HG02642 (cell line): ENCODE data around the gene LINGO4.
"Not testable (repeated sequence)": the region's sequence is repeated elsewhere in the genome, so short reads cannot be mapped to it uniquely, and the experiment has no call there.

Experiments
- ATAC-seq: cut with Tn5 transposase; IDR thresholded peaks from one replicate; pipeline ENCODE4 v1.9.1; 2021; ENCODE audit warnings: mild to moderate bottlenecking; ENCODE audit not compliant: unreplicated experiment, poor library complexity

The LINGO4 gene

DNA sequence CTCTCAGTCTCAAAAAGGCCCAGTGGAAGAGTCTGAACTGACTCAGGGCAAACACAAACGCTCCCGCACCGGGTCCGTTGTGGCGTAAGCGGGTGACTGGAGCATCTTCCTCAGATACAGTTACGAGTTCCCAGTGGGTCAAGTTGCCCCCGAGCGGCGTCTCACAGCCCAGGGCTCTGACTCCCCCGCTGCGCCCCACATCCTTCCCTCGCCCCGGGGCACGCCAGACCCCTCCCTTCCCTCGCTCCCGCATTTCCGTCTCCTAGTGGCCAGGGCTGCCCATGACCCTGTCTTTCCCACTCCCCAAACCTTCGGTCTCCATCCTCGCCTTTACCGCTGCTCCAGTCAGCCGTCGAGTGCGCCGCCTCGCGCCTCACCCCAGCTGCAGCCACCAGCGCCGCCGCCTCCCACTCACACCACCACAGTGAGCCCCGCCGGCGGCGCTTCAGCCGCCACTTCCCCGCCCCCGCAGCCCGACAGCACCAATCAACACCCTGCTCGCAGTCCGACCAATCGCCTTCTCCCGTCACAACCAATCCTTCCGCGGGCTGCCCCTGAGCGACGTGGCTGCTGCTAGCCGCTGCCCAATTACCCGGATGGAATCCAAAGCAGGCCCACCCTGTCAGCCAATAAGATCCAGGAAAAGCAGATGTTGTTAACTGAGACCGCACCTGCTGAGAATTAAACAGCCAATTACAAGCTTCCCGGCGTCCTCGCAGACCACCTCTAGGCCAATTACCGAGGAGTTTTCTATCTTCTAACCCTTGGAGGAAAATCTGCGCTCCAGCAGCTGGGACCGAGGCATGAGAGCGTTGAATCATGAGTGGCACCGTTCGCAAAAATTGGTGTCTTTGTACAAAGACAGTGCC, 14.9 kb downstream of the LINGO4 start, which contains the start of gene TDRKH:
Gene TDRKH (minus strand): TSS at position 430 of the 869 bp plus-strand sequence. CDS start 7,478 bp downstream, outside the sequence.
- ATAC-seq, result peak; percentile 96

DNA sequence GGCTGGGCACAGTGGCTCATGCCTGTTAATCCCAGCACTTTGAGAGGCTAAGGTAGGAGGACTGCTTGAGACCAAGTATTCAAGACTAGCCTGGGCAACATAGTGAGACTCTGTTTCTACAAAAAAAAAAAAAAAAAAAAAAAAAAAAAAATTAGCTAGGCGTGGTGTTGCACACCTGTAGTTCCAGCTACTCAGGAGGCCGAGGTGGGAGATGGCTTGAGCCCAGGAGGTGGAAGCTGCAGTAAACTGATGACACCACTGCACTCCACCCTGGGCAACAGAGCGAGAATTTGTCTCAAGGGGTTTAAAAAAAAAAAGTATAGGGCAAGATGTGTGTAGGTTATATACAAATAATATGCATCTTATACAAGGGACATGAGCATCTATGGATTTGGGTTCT, 17.5 kb downstream of the LINGO4 start:
- ATAC-seq, result no peak

DNA sequence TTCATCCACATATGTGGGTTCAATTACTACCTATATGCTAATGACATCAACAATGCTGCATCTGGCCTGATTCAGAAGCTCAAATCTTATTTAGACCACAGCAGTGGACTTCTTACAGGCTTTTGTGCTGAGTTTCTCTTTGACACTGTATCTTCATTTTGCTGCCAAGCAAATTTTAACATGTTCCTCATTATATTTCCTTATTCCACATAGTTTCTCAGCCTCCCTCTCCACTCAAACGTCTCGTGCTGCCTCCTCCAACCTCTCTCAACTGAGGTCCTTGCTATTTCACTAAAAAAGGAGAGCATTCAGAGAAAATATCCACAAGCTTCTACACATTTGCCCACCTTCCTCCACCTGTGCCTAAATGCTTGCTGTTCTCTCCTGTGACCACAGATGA, 21.4 kb downstream of the LINGO4 start:
- ATAC-seq, result no peak

DNA sequence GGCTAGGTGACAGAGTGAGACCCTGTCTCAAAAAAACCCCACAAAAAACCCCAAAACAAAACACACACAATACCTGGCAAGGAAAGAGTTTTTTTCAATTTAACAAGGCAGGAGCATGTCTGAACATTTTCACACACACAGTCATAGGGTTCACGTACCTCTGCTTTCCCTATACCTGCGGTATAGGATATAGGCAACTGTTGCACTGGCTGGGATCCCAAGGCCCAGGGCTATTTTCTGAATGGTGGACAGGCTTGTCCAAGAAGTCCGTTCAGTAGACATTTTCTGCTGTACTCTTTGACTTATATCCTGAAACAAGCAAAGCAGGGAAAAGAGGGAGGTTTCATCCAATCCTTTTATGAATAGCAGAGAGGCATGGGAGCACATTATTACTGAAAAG, 22.5 kb downstream of the LINGO4 start:
- ATAC-seq, result no peak

DNA sequence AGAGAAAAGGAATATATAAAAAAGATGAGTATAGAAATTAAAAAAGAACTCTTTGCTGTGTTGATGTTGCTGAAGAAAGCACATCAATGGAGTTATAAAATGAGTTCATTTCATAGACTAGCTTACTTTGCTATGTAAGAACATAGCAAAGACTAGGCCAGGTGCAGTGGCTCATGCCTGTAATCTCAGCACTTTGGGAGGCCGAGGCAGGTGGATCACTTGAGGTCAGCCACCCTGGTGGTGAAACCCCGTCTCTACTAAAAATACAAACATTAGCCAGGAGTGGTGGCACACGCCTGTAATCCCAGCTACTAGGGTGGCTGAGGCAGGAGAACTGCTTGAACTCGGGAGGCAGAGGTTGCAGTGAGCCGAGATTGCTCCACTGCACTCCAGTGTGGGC, 23.2 kb downstream of the LINGO4 start:
- not testable (repeated sequence) for ATAC-seq

DNA sequence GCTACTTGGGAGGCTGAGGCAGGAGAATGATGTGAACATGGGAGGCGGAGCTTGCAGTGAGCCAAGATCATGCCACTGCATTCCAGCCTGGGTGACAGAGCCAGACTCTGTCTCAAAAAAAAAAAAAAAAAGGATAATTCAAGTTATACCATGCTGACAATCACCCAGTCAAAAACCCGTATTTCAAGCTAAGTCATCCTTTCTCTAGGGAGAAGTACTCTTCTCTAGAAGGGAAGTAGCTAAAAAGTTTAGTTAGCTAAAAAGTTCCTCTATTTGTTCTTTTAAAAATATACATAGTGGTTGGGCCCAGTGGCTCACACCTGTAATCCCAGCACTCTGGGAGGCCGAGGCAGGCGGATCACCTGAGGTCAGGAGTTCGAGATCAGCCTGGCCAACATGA, 24.5 kb downstream of the LINGO4 start:
- not testable (repeated sequence) for ATAC-seq

DNA sequence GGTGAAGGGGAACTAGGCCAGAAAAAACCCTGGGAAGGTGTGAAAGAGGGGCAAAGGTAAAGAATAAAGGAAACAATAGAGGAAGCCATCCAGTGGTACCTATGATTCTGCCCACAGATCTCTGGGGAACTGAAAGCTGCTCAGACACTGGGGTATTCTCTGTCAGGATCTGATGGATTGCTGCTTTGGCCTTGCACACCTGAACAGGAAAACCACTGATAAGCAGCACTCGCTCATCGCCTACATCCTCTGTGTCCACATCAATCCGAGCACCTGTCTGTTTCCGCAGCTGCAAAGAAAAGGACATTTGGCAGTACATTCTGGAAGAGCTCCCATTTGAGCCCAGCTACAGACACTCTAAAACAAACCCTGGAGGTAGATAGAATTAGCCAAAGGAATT, 25.4 kb downstream of the LINGO4 start:
- no peak for ATAC-seq

DNA sequence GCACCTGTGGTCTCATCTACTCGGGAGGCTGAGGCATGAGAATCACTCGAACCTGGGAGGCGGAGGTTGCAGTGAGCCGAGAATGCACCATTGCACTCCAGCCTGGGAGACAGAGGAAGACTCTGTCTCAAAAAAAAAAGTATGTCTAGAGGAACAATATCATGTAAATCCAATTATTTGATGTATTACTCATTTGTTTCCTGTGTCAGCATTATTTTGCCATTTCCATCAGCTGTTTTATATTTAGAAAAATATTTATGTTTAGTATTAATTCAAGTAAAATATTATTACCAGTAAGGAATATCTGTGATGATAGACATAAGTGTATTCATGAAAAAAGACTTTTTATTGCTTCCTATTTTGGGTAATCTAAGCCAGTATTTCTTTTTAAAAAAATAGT, 27.9 kb downstream of the LINGO4 start:
- ATAC-seq, result no peak

DNA sequence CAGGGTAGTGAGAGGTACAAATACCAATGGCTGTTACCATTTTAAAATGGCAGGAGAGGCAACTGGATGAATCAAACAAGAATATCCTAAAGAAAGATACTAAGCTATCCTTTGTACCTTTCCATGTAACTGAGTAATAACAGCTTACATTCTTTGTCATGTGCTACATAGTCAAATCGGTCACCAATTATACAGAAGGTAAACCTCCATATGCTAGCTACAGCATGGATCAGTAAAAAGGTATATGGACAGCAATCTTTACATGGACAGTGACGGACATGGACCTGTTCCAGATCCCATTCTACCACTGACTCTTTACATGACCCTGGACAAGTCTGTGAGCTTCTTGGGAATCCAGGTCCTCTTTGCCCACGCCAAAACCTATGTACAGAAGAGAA, 28.6 kb downstream of the LINGO4 start:
- no peak for ATAC-seq

DNA sequence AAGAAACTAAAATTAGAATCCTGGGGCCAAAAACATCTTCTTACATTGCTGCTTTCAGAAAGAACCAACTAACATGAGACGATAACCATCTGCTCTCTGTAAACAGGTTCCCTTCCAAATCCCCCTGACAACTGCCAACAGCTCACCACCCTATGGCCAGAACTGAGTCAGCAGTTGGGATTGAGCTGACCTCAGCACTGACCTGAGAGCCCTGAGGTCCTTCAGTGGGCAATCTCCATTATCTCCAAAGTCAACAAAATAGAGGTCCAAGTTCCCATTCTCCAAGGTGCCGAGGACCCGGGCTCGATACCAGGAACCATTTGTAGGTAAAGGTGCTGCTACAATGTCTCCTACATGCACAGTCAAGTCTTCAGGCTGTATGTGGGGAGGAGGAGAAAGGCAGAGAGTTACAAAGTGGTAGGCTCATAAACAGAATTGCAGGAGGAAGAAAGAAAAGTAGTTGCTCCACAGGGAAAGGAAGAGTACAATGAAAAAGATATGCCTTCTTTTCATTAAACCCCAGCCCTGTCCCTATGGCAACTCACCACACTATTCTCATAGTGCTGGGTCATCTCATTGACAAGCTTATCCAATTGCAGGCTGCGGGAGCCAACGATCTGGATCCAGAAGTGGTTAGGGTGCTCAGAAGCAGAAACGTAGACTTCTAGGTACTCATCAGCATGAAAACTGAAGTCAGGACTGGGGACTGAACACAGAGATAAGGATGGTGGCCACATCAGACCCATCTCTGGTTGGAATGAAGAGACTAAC, 29.1 kb downstream of the LINGO4 start:
- no peak for ATAC-seq

DNA sequence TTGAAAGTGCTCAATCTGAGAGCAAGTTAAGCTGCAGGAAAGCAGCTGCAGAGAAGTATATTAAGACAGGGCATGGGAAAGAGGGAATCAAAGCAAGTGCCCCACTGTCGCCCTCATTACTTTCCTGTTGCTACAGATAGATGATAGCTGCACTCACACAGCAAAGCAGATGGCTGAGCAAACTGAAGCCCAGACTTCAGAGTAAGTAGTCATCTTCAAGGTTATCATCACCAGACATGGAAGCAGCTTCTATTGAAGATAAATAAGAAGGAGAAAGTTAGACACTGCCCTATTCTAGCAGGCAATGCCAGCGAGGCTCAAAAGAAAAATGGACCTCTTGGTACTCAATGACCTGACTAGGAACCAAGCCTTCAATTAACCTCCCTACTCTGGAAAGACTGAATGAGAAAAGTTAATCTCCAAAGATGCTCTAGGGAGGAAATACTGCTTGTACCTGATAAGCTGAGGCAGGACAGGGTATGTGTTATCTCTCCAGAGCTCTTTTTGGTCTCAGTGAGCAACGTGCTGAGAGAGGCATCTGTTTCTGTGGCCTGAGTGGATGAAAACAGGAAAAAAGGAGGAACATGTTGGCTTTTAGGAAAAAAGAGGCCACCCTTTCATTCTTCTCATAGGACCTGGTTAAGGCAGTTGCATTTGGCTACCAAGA, 30.8 kb downstream of the LINGO4 start:
- no peak for ATAC-seq

DNA sequence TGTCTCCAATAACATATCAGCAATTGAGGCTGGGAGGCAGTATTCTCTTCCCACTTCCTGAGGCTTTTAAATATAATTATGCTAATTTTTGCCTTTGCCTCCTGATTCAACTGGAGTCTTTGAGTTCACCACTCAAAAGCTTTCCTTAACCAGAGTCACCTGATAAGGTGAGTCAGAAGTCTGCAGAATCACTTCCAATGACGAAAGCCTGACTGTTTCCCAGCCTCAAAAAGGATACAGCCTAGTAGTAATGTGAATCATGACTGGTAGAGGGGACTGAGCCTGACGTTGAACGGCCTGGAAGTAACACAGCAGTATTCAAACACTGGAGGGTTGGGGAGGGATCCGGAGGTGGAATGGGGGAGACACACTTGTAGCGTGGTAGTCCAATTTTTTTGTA, 31.5 kb downstream of the LINGO4 start:
- ATAC-seq, result no peak

DNA sequence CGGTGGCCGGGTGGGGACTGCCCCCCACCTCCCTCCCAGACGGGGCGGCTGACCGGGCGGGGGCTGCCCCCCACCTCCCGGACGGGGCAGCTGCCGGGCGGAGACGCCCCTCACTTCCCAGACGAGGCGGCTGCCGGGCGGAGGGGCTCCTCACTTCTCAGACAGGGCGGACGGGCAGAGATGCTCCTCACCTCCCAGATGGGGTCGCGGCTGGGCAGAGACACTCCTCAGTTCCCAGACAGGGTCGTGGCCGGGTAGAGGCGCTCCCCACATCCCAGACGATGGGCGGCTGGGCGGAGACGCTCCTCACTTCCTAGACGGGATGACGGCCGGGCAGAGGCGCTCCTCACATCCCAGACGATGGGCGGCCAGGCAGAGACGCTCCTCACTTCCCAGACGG, 35.9 kb downstream of the LINGO4 start:
- not testable (repeated sequence) for ATAC-seq

DNA sequence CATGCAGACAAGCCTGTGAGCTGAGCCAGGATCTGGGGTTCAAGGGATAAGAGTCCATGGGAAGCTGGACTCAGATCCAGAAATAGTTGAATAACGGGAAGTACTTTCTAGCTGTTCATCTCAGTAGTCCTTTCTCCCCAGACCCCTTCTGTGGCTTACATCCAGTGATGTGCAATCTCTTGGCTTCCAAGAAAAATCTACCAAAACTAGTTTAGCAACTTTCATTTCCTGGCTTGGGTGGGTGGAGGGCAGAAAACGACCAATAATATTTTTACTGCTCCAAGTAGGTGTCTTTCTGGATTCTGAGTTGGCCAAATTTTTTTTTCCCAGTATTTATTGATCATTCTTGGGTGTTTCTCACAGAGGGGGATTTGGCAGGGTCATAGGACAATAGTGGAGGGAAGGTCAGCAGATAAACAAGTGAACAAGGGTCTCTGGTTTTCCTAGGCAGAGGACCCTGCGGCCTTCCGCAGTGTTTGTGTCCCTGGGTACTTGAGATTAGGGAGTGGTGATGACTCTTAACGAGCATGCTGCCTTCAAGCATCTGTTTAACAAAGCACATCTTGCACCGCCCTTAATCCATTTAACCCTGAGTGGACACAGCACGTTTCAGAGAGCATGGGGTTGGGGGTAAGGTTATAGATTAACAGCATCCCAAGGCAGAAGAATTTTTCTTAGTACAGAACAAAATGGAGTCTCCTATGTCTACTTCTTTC, 36.7 kb downstream of the LINGO4 start:
- not testable (repeated sequence) for ATAC-seq

DNA sequence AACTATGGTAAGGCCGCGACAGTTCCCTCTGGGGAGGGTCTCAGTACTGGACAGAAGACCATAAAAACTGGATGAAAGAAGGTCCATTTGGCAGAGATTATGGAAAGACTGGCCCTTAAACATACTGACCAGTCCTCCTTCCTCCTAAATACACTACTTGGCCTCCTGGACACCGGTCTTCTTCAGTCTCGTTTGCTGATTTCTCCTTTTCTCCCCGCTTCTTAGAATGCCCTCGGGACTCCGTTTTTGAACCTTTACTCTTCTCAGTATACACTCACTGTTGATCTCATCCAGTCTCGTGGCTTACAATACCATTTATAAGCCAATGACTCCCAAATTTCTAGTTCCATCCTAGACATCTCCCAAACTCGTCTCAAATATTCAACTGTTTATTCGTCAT, 41.2 kb downstream of the LINGO4 start:
- peak; percentile 12 for ATAC-seq

DNA sequence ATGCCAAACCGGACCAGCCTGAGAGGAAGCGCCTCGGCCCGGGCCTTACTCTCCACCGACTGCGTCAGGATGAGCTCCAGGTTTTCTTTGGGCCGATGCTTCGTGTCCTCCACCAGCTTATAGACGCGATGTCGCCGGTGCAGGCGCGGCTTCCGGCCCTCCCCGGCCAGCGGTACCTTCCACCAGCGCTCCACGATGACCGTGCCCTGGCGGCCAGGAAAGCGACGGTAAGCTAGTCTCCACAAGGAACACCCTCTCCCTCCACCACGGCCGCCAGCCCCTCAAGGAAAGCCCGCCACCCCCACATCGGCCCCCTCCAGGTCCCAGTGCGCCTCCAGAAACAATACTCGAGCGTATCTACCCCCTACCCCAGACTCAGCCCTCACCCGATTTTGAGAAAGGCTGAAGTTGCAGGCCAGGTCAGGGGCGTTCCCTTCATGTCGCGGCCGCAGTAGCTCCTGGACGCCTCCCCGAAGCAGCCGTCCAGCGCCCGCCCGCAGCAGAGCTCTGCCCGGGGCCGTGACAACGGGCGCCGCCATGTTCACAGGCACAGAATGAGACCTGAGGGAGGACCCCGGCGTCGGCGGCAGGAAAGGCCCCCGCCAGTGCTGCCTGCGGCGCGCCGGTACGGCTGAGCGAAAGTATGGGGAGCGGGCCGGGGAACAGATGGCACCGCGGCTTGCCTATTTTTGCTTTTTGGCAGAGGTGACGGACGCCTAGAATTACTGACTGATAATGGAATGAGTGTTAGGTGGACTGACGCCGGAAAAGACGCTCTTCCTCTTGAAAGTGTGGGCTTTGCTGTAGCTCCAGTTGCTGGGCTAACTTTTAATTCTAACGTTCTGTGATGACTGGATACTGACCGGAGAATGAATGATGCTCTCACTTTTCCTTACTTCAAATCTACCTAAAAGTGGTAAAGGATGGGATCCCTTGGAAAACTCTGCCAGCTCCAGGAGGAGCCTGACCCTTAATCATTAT, 42.0 kb downstream of the LINGO4 start, which contains the start of gene MRPL9:
Gene MRPL9 (minus strand): TSS at position 556 of the 981 bp plus-strand sequence. CDS start 17 bp downstream, at position 539.
- ATAC-seq, result peak; percentile 97

DNA sequence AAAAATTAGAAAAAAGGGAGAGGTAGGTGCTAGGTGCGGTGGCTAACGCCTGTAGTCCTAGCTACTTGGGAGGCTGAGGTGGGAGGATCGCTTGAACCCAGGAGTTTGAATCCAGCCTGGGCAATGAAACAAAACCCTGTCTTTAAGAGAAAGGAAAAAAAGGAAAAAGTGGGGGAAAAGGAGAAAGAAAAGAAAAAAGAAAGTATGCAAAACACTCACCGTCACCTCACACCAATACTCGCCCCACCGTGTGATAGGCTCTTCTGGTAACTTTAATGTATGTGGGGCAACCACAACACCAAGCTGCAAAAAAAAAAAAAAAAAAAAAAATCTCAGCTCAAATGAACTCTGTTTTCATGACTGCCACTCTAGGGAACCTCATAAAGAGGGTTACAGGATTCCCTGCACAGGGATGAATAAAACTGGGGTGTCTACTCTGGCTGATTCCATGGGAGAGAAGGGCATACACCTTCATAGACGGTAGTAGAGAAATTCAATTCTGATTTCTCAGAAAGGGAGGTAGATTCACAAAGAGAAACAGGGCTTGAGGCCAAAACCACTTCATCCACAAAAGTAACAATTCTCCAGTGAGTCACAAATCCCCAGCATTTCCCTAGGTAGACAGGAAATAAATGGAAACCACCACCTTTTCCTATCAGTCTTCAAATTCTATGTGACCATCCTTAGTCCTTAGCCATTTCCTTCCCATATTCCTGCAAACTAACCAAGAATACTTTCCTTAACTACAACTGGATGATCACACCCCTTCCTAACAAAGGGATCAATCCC, 44.4 kb downstream of the LINGO4 start:
- no peak for ATAC-seq

DNA sequence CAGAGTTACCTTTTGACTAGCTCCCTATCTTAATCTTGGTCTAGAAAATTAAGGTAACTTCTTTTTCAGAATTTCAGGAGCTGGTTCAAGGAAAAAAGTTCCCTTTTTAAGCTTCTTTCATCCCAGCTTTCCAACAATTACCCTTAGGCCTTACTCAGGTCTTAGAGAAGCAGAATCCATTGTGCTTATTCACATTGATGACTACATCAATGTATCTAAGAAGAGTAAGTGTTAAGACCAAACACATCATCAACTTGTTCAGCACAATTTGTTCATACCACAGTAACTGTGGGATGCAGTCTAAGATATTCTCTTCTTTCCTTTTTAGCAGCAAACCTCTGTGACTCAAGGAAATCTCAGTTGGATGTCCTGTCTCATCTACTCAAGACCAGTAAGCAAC, 46.0 kb downstream of the LINGO4 start:
- no peak for ATAC-seq
